ENCODE results near the gene NTN4. TPM values are rescaled to one million over a fixed set of nuclear protein-coding genes. Genes with fewer than 3 reads are reported as not detected.
"Not testable (repeated sequence)": the region's sequence is repeated elsewhere in the genome, so short reads cannot be mapped to it uniquely, and the experiment has no call there.

Gene NTN4
- total RNA-seq, 1 donor from 2014 or later = 20.9 TPM

DNA sequence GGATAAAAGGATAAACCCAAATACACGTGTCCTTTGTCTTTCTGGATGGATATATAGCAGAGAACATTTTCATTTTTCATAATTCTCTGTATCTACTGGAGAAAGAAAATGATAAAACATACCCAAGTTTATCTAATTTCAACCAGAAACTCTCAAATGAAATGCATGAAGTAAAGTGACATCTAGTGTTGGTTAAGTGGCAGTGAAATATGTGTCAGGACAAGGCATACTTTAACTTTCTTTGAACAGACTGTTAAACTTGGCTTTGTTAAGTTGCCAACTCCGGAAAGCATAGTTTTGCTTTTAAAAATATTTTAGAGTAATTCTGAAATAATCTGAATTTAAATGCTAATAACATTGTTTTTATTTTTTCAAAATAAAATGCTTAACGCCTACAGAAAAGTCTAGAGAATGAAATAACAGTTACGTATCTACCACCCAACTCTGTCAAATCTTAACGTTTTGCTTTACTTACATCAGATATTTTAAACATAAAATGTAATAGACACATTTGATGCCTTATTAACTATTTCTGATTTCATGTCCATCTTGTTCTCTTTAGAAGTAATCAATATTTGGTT lies 25.2 kb upstream of the NTN4 start:
- Histone ChIP-seq H3K27ac (ENCODE audit: low read depth, low read length) (no peak overlapping the region), H3K4me1 (ENCODE audit: control insufficient read depth in 3 of 3, insufficient read depth in 3 of 3, low read length in 3 of 3) (no peaks in the 10 kb centered on the region), H3K4me3 (ENCODE audit: low read length in 3 of 3) (no peak overlapping the region), H3K9ac (ENCODE audit: low read depth in 1 of 3, low read length in 3 of 3) (no peak overlapping the region), H3K27me3 (ENCODE audit: control insufficient read depth in 3 of 3, insufficient read depth in 3 of 3, low read length in 3 of 3) (no peaks in the 10 kb centered on the region), H3K36me3 (ENCODE audit: control insufficient read depth in 3 of 3, insufficient read depth in 3 of 3, low read length in 3 of 3) (no peaks in the 10 kb centered on the region), H3K9me3 (ENCODE audit: control insufficient read depth in 3 of 3, low read length in 3 of 3) (no peaks in the 10 kb centered on the region)

DNA sequence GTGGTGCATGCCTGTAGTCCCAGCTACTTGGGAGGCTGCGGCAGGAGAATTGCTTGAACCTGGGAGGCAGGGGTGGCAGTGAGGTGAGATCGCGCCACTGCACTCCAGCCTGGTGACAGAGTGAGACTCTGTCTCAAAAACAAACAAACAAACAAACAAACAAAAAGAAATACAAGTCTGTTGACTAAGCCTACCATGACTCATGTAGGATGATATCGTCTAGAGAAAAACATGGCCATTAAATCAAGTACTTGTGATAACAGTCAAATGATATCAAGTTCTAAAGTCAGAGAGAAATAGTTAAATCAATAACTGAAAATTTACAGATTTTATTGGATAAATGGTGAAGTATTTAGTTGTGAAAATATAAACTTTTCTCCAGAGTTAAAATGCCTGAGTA lies 21.6 kb upstream of the NTN4 start:
- not testable (repeated sequence) for H3K27ac ChIP-seq (ENCODE audit: low read depth, low read length); H3K9me3 ChIP-seq (ENCODE audit: control insufficient read depth in 3 of 3, low read length in 3 of 3)

DNA sequence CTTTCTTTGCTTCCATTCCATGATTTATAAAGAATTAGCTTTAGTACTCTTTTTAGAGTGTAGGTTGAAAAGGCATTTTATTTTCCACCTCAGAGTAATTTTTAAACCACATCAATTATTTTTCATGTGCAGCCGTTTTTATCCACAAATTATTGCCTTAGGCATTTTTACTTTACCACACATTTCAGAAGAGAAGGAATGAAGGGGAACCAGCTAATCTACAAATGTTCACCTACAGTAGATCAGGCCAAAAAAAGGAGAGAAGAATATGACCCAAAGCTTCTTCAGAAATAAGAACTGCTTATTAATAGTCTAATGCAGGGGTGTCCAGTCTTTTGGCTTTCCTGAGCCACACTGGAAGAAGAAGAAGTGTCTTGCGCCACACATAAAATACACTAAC lies 19.8 kb upstream of the NTN4 start:
- Histone ChIP-seq H3K27me3 (ENCODE audit: control insufficient read depth in 3 of 3, insufficient read depth in 3 of 3, low read length in 3 of 3) (no peaks in the 10 kb centered on the region), H3K27ac (ENCODE audit: low read depth, low read length) (no peak overlapping the region), H3K36me3 (ENCODE audit: control insufficient read depth in 3 of 3, insufficient read depth in 3 of 3, low read length in 3 of 3) (no peaks in the 10 kb centered on the region), H3K9me3 (ENCODE audit: control insufficient read depth in 3 of 3, low read length in 3 of 3) (no peaks in the 10 kb centered on the region), H3K4me3 (ENCODE audit: low read length in 3 of 3) (no peak overlapping the region), H3K9ac (ENCODE audit: low read depth in 1 of 3, low read length in 3 of 3) (no peak overlapping the region), H3K4me1 (ENCODE audit: control insufficient read depth in 3 of 3, insufficient read depth in 3 of 3, low read length in 3 of 3) (no peaks in the 10 kb centered on the region)

More for the DNA sequence above, 21.6 kb upstream of the NTN4 start:
- not testable (repeated sequence) for H3K4me3 ChIP-seq (ENCODE audit: low read length in 3 of 3); H3K4me1 ChIP-seq (ENCODE audit: control insufficient read depth in 3 of 3, insufficient read depth in 3 of 3, low read length in 3 of 3); H3K27me3 ChIP-seq (ENCODE audit: control insufficient read depth in 3 of 3, insufficient read depth in 3 of 3, low read length in 3 of 3); H3K9ac ChIP-seq (ENCODE audit: low read depth in 1 of 3, low read length in 3 of 3); H3K36me3 ChIP-seq (ENCODE audit: control insufficient read depth in 3 of 3, insufficient read depth in 3 of 3, low read length in 3 of 3)

DNA sequence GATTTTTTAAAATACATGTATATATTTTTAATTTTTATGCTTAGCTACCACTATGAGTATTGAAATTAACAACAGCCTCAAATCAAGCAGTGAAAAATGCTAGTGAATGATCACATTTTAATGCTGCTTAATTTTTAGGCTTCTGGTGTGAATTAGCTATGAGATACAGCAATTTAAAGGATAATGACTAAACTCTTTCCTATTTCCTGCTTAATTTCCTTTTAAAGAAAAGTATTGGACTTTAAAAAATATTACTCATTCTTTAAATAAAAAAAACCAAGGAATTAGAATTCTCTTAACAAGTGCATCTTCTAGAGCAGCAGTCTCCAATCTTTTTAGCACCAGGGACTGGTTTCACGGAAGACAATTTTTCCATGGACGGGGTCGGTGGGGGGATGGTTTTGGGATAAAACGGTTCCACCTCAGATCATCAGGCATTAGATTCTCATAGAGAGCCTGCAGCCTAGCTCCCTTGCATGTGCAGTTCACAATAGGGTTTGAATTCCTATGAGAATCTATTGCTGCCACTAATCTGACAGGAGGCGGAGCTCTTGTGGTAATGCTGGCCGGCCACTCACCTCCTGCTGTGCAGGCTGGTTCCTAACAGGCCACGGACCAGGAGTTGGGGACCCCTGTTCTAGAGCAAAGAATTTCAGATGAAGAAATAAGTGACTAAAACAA lies 18.6 kb upstream of the NTN4 start:
- H3K4me1 ChIP-seq (ENCODE audit: control insufficient read depth in 3 of 3, insufficient read depth in 3 of 3, low read length in 3 of 3) = no peaks in the 10 kb centered on the region
- no peak overlapping the region for H3K4me3 ChIP-seq (ENCODE audit: low read length in 3 of 3)
- no peak overlapping the region for H3K27ac ChIP-seq (ENCODE audit: low read depth, low read length)
- H3K27me3 ChIP-seq (ENCODE audit: control insufficient read depth in 3 of 3, insufficient read depth in 3 of 3, low read length in 3 of 3) = no peaks in the 10 kb centered on the region
- no peaks in the 10 kb centered on the region for H3K36me3 ChIP-seq (ENCODE audit: control insufficient read depth in 3 of 3, insufficient read depth in 3 of 3, low read length in 3 of 3)
- H3K9me3 ChIP-seq (ENCODE audit: control insufficient read depth in 3 of 3, low read length in 3 of 3) = no peaks in the 10 kb centered on the region
- H3K9ac ChIP-seq (ENCODE audit: low read depth in 1 of 3, low read length in 3 of 3) = no peak overlapping the region

DNA sequence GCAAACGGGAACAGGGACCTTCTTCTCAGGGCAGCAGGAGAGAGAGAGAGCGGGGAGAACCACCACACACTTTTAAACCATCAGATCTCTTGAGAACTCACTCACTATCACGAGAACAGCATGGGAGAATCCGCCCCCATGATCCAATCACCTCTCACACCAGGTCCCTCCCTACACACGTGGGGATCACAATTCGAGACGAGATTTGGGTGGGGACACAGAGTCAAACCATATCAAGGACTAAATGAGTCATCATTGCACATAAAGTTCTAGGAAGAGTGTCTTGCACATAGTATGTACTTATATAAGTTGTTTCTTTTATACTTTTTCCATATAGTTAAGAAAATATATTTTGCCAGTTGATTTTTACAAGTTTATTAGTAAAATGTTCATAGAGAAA lies 17.6 kb upstream of the NTN4 start:
- no peaks in the 10 kb centered on the region for H3K36me3 ChIP-seq (ENCODE audit: control insufficient read depth in 3 of 3, insufficient read depth in 3 of 3, low read length in 3 of 3)

DNA sequence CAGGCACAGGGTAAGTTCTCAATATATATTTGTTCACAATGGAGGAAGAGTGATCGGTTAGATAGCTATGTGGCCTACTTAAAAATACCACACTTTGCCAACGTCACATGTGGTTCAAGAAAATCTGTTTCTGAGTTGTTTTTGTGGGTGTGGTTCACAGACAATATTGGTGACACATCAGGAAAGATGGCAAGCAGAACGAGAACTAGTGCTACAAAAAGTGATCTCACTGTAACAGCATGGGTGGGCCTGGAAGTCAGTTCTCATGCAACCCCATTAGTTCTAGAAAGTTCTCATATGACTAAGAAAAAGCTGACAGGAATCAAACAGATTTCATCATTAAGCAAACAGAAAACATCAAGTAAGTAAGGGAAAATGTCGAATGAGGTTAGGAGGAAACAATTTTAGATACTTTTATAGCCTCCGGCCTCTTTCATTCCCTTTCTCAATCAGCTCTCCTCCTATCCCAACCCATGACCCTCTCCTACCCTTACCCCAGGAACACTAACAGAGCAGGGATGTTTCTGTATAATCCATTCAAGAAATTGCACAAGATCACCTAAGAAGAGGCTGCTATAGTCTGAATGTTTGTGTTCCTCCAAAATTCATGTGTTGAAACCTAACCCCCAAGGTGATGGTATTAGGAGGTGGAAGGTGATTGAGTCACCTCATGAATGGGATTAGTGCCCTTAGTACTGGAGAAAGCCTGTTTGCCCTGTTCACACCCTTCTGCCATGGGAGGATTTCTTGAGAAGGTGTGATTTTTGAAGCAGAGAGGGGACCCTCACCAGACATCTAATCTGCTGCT lies 15.5 kb upstream of the NTN4 start:
- no peaks in the 10 kb centered on the region for H3K27me3 ChIP-seq (ENCODE audit: control insufficient read depth in 3 of 3, insufficient read depth in 3 of 3, low read length in 3 of 3)
- H3K9me3 ChIP-seq (ENCODE audit: control insufficient read depth in 3 of 3, low read length in 3 of 3) = no peaks in the 10 kb centered on the region
- H3K36me3 ChIP-seq (ENCODE audit: control insufficient read depth in 3 of 3, insufficient read depth in 3 of 3, low read length in 3 of 3) = no peaks in the 10 kb centered on the region
- no peak overlapping the region for H3K27ac ChIP-seq (ENCODE audit: low read depth, low read length)
- H3K9ac ChIP-seq (ENCODE audit: low read depth in 1 of 3, low read length in 3 of 3) = no peak overlapping the region
- no peak overlapping the region for H3K4me3 ChIP-seq (ENCODE audit: low read length in 3 of 3)
- H3K4me1 ChIP-seq (ENCODE audit: control insufficient read depth in 3 of 3, insufficient read depth in 3 of 3, low read length in 3 of 3) = no peaks in the 10 kb centered on the region

More for the DNA sequence above, 17.6 kb upstream of the NTN4 start:
- Histone ChIP-seq H3K4me3 (ENCODE audit: low read length in 3 of 3) (no peak overlapping the region), H3K27ac (ENCODE audit: low read depth, low read length) (no peak overlapping the region), H3K4me1 (ENCODE audit: control insufficient read depth in 3 of 3, insufficient read depth in 3 of 3, low read length in 3 of 3) (no peaks in the 10 kb centered on the region), H3K9ac (ENCODE audit: low read depth in 1 of 3, low read length in 3 of 3) (no peak overlapping the region), H3K9me3 (ENCODE audit: control insufficient read depth in 3 of 3, low read length in 3 of 3) (no peaks in the 10 kb centered on the region), H3K27me3 (ENCODE audit: control insufficient read depth in 3 of 3, insufficient read depth in 3 of 3, low read length in 3 of 3) (no peaks in the 10 kb centered on the region)

DNA sequence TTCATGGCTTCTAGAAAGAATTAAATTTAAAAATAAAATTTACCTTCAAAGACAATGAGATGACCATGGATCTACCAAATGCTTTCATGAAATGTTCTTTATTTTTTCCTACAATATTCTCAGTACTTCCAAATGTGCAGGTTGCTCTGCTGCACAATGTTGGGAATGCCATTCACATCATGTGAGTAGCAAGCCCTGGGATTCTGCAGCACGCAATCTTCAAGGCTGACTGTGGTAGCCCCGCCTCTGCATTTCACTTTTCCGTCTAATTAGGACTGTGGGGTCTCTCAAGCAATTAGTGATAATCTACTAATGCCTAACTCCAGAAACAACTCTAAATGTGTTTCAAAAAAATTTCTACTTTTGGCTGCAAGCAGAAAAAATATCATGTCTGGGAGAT lies 13.7 kb upstream of the NTN4 start:
- Histone ChIP-seq H3K27me3 (ENCODE audit: control insufficient read depth in 3 of 3, insufficient read depth in 3 of 3, low read length in 3 of 3) (no peaks in the 10 kb centered on the region), H3K27ac (ENCODE audit: low read depth, low read length) (no peak overlapping the region), H3K4me3 (ENCODE audit: low read length in 3 of 3) (no peak overlapping the region), H3K9ac (ENCODE audit: low read depth in 1 of 3, low read length in 3 of 3) (no peak overlapping the region), H3K36me3 (ENCODE audit: control insufficient read depth in 3 of 3, insufficient read depth in 3 of 3, low read length in 3 of 3) (no peaks in the 10 kb centered on the region), H3K9me3 (ENCODE audit: control insufficient read depth in 3 of 3, low read length in 3 of 3) (no peaks in the 10 kb centered on the region), H3K4me1 (ENCODE audit: control insufficient read depth in 3 of 3, insufficient read depth in 3 of 3, low read length in 3 of 3) (no peaks in the 10 kb centered on the region)

DNA sequence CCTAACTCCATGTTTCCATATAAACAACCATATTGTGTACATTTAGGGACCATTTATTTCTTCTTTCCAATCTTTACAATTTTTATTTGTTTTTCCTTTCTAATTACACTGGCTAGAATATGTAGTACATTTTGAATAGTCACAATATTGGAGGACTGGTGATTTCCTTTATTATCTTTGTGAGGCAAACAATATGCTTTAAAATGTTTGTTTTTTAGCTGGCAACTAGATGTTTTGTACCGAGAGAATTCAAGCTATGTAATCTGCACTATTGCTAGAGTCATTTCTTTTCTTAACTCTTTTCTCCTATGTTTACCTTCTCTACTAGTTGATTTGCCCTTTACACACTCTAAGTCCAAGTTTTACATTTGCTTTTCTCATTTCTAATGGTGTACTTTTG lies 13.3 kb upstream of the NTN4 start:
- Histone ChIP-seq H3K4me1 (ENCODE audit: control insufficient read depth in 3 of 3, insufficient read depth in 3 of 3, low read length in 3 of 3) (no peaks in the 10 kb centered on the region), H3K27ac (ENCODE audit: low read depth, low read length) (no peak overlapping the region), H3K4me3 (ENCODE audit: low read length in 3 of 3) (no peak overlapping the region), H3K9me3 (ENCODE audit: control insufficient read depth in 3 of 3, low read length in 3 of 3) (no peaks in the 10 kb centered on the region), H3K36me3 (ENCODE audit: control insufficient read depth in 3 of 3, insufficient read depth in 3 of 3, low read length in 3 of 3) (no peaks in the 10 kb centered on the region), H3K9ac (ENCODE audit: low read depth in 1 of 3, low read length in 3 of 3) (no peak overlapping the region), H3K27me3 (ENCODE audit: control insufficient read depth in 3 of 3, insufficient read depth in 3 of 3, low read length in 3 of 3) (no peaks in the 10 kb centered on the region)

DNA sequence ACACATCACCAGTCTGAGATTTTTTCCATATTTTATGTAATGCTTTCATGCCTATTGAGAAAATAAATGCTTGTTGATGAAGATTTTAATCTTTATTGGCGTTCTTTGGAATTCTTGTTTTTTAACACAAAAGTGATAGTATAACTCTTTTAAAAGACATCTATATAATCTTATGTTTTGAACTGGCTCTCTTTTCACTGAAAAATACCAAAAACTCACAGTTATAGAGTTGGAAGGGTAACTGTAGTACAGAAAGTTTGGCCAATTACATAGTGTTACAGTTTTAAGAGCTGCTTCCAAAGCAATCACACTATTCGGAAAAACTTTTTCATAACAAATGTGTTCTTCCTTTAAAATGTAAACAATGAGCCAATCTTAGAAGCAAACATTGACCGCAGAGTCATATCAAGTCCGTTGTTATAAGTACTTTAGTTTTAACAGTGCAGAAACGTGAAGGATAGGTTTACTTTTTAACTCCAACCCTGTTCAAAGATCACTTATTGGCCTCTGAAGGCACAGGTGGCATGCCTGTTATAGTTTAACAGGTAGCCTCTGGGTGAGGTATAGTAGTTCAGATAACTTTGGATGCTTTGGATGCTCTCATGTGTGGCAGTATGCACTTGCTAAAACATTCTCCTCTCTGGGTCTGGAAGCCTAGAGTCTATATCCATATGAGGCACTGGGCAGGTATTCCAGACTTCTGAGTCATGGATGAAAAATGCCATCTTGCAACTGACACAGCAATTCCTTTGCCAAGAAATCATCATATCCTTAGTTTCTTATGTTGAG lies 12.1 kb upstream of the NTN4 start:
- Histone ChIP-seq H3K9ac (ENCODE audit: low read depth in 1 of 3, low read length in 3 of 3) (no peak overlapping the region), H3K27me3 (ENCODE audit: control insufficient read depth in 3 of 3, insufficient read depth in 3 of 3, low read length in 3 of 3) (no peaks in the 10 kb centered on the region), H3K36me3 (ENCODE audit: control insufficient read depth in 3 of 3, insufficient read depth in 3 of 3, low read length in 3 of 3) (no peaks in the 10 kb centered on the region), H3K27ac (ENCODE audit: low read depth, low read length) (no peak overlapping the region), H3K4me3 (ENCODE audit: low read length in 3 of 3) (no peak overlapping the region), H3K9me3 (ENCODE audit: control insufficient read depth in 3 of 3, low read length in 3 of 3) (no peaks in the 10 kb centered on the region), H3K4me1 (ENCODE audit: control insufficient read depth in 3 of 3, insufficient read depth in 3 of 3, low read length in 3 of 3) (no peaks in the 10 kb centered on the region)

DNA sequence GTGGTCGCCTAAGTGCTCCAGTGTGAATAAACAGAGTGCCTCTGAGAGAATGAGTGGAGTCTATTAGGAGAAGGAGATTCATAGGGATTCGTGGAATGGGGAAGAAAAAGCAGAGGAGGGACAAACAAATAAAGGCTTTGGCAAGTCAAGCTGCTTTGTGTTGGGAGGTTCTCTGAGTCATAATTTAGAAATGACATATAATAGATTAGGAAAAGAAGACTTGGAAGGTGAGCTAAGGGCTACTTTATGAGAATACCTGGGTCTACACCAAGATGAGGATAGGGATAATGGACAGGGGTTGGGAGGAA lies 6.4 kb upstream of the NTN4 start:
- no peaks in the 10 kb centered on the region for H3K9me3 ChIP-seq (ENCODE audit: control insufficient read depth in 3 of 3, low read length in 3 of 3)
- H3K4me1 ChIP-seq (ENCODE audit: control insufficient read depth in 3 of 3, insufficient read depth in 3 of 3, low read length in 3 of 3) = no peaks in the 10 kb centered on the region
- no peaks in the 10 kb centered on the region for H3K27me3 ChIP-seq (ENCODE audit: control insufficient read depth in 3 of 3, insufficient read depth in 3 of 3, low read length in 3 of 3)
- no peak overlapping the region for H3K4me3 ChIP-seq (ENCODE audit: low read length in 3 of 3)
- H3K36me3 ChIP-seq (ENCODE audit: control insufficient read depth in 3 of 3, insufficient read depth in 3 of 3, low read length in 3 of 3) = no peaks in the 10 kb centered on the region
- H3K9ac ChIP-seq (ENCODE audit: low read depth in 1 of 3, low read length in 3 of 3) = no peak overlapping the region
- H3K27ac ChIP-seq (ENCODE audit: low read depth, low read length) = no peak overlapping the region
